Activated CD4-positive, alpha-beta memory T cell treated with anti-CD3 and anti-CD28 coated beads for 36 hours (primary cell): ENCODE data around the gene ATG13. TPM values are rescaled to one million over a fixed set of nuclear protein-coding genes. Genes with fewer than 3 reads are reported as not detected.

Experiments
- CTCF ChIA-PET: fragments of 350-600 bp; sonication (Branson Sonifier 250); formaldehyde crosslinking; loops from one replicate; lab custom pipeline; 2021; ENCODE audit warnings: antibody characterized with exemption, inconsistent platforms; lab: Charles Lee
- POLR2A ChIA-PET: fragments of 350-600 bp; sonication (Branson Sonifier 250); formaldehyde crosslinking; loops from one replicate; lab custom pipeline; 2021; ENCODE audit warnings: antibody characterized with exemption; lab: Charles Lee
- DNase-seq: peaks from one replicate; pipeline ENCODE4 v3.0.0-alpha.2; 2020
- H3K27ac Mint-ChIP-seq: one replicate; pipeline ENCODE4 v1.8.0; 2021; ENCODE audit warnings: mixed read lengths
- H3K27me3 Mint-ChIP-seq: one replicate; pipeline ENCODE4 v1.8.0; 2021; ENCODE audit warnings: mixed read lengths
- H3K36me3 Mint-ChIP-seq: one replicate; pipeline ENCODE4 v1.8.0; 2021; ENCODE audit warnings: mixed read lengths
- H3K4me1 Mint-ChIP-seq: one replicate; pipeline ENCODE4 v1.8.0; 2021; ENCODE audit warnings: low read depth, mixed read lengths
- H3K4me3 Mint-ChIP-seq: one replicate; pipeline ENCODE4 v1.8.0; 2021; ENCODE audit warnings: mild to moderate bottlenecking, mixed read lengths
- H3K9me3 Mint-ChIP-seq: one replicate; pipeline ENCODE4 v1.8.0; 2021; ENCODE audit warnings: mixed read lengths
- intact Hi-C: fragments of 100-400 bp; cut with micrococcal nuclease; formaldehyde crosslinking; loops from one replicate; pipeline ENCODE4 v1.15.1; 2023
- total RNA-seq, 2 experiments: library from RNA; stranded (reverse); gene quantifications; one replicate each; pipeline ENCODE4 v1.2.3, GENCODE V29; 2021

Gene ATG13
- total RNA-seq, 2 experiments from 2014 or later, result 49.9 to 51.0 TPM

DNA sequence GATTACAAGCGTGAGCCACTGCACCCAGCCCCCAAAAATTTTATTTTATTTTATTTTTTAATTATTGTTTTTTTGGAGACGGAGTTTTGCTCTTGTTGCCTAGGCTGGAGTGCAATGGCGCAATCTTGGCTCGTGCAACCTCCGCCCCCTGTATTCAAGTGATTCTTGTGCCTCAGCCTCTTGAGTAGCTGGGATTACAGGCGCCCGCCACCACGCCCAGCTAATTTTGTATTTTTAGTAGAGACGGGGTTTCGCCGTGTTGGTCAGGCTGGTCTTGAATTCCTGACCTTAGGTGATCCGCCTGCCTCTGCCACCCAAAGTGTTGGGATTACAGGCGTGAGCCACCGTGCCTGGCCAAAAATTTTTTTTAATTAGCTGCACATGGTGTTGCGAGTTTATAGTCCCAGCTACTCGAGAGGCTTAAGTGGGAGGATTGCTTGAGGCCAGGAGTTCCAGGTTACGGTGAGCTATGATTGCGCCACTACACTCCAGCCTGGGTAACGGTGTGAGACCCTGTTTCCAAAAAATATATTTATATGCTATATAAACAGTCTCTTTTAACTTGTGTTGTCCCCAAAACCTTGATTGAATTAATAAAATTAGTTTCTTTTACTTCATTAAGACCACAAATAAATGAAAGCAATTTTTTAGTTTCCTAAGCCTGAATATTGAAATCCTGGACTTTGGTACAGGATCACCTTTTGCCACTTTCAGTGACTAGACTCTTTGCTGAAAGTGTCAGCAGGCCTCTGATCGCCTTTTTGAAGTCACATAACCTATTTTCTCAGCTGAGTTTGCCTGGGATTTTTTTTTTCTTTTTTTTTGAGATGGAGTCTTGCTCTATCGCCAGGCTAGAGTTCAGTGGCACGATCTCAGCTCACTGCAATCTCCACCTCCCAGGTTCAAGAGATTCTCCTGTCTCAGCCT, 16.2 kb downstream of the ATG13 start:
- H3K27ac Mint-ChIP-seq, result no peak overlapping the region
- H3K36me3 Mint-ChIP-seq, result peaks cover 15% of the 10 kb centered on the region
- POLR2A ChIA-PET, result no interaction called here
- H3K27me3 Mint-ChIP-seq, result no peaks in the 10 kb centered on the region
- H3K4me1 Mint-ChIP-seq, result no peaks in the 10 kb centered on the region
- DNase-seq, result no peak
- intact Hi-C loops, result no loop called here
- no peak overlapping the region for H3K4me3 Mint-ChIP-seq
- H3K9me3 Mint-ChIP-seq, result no peaks in the 10 kb centered on the region
- CTCF ChIA-PET, result interaction anchor here (0.5 kb wide), 1 partner anchor 73 kb away, joined by 3 read pairs; no protein-coding TSS in a partner anchor

GRCh38 chr11:46635557-46636139, 18.3 kb downstream of the ATG13 start:
- CTCF ChIA-PET, result no interaction called here
- POLR2A ChIA-PET, result no interaction called here
- H3K4me1 Mint-ChIP-seq, result peaks cover 5% of the 10 kb centered on the region
- no peak overlapping the region for H3K27ac Mint-ChIP-seq
- peaks cover 19% of the 10 kb centered on the region for H3K36me3 Mint-ChIP-seq
- peaks cover 2% of the 10 kb centered on the region for H3K9me3 Mint-ChIP-seq
- no peak overlapping the region for H3K4me3 Mint-ChIP-seq
- intact Hi-C loops, result no loop called here
- H3K27me3 Mint-ChIP-seq, result no peaks in the 10 kb centered on the region
- no peak for DNase-seq

- ChIA-PET POLR2A (interaction anchor here (0.6 kb wide), 1 partner anchor 39 kb away, joined by 4 read pairs; no protein-coding TSS in a partner anchor), CTCF (no interaction called here)
- Mint-ChIP-seq H3K4me1 (peaks cover 7% of the 10 kb centered on the region), H3K27me3 (no peaks in the 10 kb centered on the region), H3K36me3 (peaks cover 14% of the 10 kb centered on the region), H3K27ac (no peak overlapping the region), H3K4me3 (no peak overlapping the region), H3K9me3 (peaks cover 2% of the 10 kb centered on the region)
- no peak for DNase-seq
- intact Hi-C loops, result no loop called here
Observed at GRCh38 chr11:46637546-46637945, 20.2 kb downstream of the ATG13 start.

DNA sequence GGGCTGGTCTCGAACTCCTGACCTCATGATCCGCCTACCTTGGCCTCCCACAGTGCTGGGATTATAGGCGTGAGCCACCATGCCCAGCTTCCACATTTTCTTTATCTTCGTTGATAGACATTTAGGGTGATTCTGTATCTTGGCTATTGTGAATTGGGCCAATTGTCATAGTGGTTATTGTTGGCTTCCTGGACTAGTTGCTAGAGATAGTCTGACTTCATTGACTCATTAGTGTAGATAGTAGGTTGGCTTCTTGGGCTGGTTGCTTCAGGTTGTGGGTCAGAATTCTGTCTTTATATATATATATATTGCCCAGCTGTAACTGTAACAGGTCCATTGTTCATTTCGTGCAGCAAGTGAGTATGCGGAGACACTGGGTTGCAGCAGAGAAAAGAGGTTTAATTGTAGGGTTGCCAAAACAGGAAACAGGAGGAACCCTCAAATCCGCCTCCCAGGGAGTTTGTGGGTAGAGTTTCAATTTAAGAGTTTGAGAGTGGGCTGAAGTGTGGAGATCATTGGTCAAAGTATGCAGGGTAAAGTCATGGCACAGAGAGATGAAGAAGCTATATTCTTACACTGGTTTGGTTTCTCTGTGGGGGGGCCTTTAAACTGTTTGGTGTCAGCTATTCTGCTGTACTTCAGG, 22.0 kb downstream of the ATG13 start:
- H3K27me3 Mint-ChIP-seq, result no peaks in the 10 kb centered on the region
- H3K36me3 Mint-ChIP-seq, result peaks cover 15% of the 10 kb centered on the region
- no peak overlapping the region for H3K27ac Mint-ChIP-seq
- no peak overlapping the region for H3K4me3 Mint-ChIP-seq
- ChIA-PET POLR2A (interaction anchor here (0.6 kb wide), 1 partner anchor 64 kb away, joined by 3 read pairs; no protein-coding TSS in a partner anchor), CTCF (no interaction called here)
- peaks cover 7% of the 10 kb centered on the region for H3K4me1 Mint-ChIP-seq
- intact Hi-C loops, result no loop called here
- no peak for DNase-seq
- peaks cover 2% of the 10 kb centered on the region for H3K9me3 Mint-ChIP-seq

GRCh38 chr11:46640036-46640788, 22.9 kb downstream of the ATG13 start:
- POLR2A ChIA-PET, result no interaction called here
- H3K27me3 Mint-ChIP-seq, result no peaks in the 10 kb centered on the region

DNA sequence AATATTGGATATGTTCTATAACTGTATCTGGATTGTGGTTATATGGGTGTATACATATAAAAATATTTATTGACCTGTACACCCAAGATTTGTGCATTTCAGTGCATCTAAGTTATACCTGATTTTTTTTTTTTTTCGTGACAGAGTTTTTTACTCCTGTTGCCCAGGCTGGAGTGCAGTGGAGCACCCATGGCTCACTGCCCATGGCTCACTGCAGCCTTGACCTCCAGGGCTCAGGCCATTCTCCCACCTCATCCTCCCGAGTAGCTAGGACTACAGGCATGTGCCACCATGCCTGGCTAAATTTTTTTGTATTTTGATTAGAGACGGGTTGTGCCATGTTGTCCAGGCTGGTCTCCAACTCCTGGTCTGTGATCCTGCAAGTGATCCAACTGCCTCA, 24.3 kb downstream of the ATG13 start:
- Mint-ChIP-seq H3K4me3 (no peak overlapping the region), H3K9me3 (peaks cover 2% of the 10 kb centered on the region), H3K4me1 (peaks cover 7% of the 10 kb centered on the region), H3K36me3 (peaks cover 20% of the 10 kb centered on the region), H3K27me3 (no peaks in the 10 kb centered on the region), H3K27ac (no peak overlapping the region)
- no peak for DNase-seq
- intact Hi-C loops, result no loop called here
- ChIA-PET POLR2A (no interaction called here), CTCF (no interaction called here)

More at GRCh38 chr11:46640036-46640788, 22.9 kb downstream of the ATG13 start:
- no peak overlapping the region for H3K27ac Mint-ChIP-seq
- peaks cover 7% of the 10 kb centered on the region for H3K4me1 Mint-ChIP-seq
- intact Hi-C loops, result no loop called here
- peaks cover 2% of the 10 kb centered on the region for H3K9me3 Mint-ChIP-seq
- no peak for DNase-seq
- H3K4me3 Mint-ChIP-seq, result no peak overlapping the region
- H3K36me3 Mint-ChIP-seq, result peaks cover 15% of the 10 kb centered on the region
- CTCF ChIA-PET, result no interaction called here

DNA sequence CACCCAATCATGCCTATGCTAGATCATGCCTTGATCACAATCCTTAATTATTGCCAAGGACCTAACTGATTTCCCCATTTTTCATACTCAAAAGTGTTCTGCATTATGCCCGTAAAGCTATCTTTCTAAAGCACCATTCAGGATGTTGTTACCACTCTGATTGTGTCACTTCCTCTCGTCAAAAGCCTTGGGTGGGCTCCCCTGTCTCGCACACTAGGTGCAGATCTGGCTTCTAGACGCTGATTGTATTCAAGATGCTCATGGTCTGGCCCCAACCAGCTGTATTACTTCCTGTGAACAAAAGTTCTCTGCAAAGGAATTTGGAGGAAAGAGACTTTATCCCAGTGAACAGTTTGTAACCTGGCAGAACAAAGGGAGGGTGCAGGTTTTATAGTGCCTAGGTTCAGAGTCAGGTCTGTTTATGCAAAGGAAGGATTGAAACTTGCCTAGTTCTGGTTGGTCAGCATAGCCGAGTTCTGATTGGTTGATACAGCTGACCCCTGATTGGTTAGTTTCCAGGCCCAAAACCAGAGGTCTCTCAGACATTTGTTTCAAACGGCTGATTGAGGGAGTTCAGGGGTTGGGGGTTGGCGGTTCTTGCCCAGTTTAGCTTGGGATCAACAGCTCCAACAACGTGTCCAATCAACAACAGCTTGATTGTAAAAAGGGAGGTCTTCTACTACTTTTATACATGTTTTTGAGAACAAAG, 25.4 kb downstream of the ATG13 start:
- no peak overlapping the region for H3K27ac Mint-ChIP-seq
- peaks cover 19% of the 10 kb centered on the region for H3K36me3 Mint-ChIP-seq
- POLR2A ChIA-PET, result no interaction called here

GRCh38 chr11:46643531-46643930, 26.2 kb downstream of the ATG13 start:
- intact Hi-C loops, result no loop called here
- Mint-ChIP-seq H3K27me3 (no peaks in the 10 kb centered on the region), H3K36me3 (peaks cover 17% of the 10 kb centered on the region), H3K27ac (no peak overlapping the region), H3K4me1 (peaks cover 7% of the 10 kb centered on the region), H3K9me3 (peaks cover 2% of the 10 kb centered on the region), H3K4me3 (no peak overlapping the region)
- ChIA-PET POLR2A (no interaction called here), CTCF (no interaction called here)
- no peak for DNase-seq

More for the DNA sequence above, 25.4 kb downstream of the ATG13 start:
- H3K4me3 Mint-ChIP-seq, result no peak overlapping the region
- intact Hi-C loops, result no loop called here
- no peak for DNase-seq
- H3K4me1 Mint-ChIP-seq, result peaks cover 7% of the 10 kb centered on the region
- no peaks in the 10 kb centered on the region for H3K27me3 Mint-ChIP-seq
- CTCF ChIA-PET, result interaction anchor here (1.4 kb wide), 1 partner anchor 104 kb away, joined by 3 read pairs; no protein-coding TSS in a partner anchor
- H3K9me3 Mint-ChIP-seq, result peaks cover 2% of the 10 kb centered on the region

GRCh38 chr11:46643986-46644385, 26.6 kb downstream of the ATG13 start:
- peaks cover 17% of the 10 kb centered on the region for H3K36me3 Mint-ChIP-seq
- H3K4me1 Mint-ChIP-seq, result peaks cover 7% of the 10 kb centered on the region
- H3K27ac Mint-ChIP-seq, result no peak overlapping the region
- no peak for DNase-seq
- ChIA-PET POLR2A (no interaction called here), CTCF (no interaction called here)
- peaks cover 2% of the 10 kb centered on the region for H3K9me3 Mint-ChIP-seq
- no peaks in the 10 kb centered on the region for H3K27me3 Mint-ChIP-seq
- no peak overlapping the region for H3K4me3 Mint-ChIP-seq
- intact Hi-C loops, result no loop called here

DNA sequence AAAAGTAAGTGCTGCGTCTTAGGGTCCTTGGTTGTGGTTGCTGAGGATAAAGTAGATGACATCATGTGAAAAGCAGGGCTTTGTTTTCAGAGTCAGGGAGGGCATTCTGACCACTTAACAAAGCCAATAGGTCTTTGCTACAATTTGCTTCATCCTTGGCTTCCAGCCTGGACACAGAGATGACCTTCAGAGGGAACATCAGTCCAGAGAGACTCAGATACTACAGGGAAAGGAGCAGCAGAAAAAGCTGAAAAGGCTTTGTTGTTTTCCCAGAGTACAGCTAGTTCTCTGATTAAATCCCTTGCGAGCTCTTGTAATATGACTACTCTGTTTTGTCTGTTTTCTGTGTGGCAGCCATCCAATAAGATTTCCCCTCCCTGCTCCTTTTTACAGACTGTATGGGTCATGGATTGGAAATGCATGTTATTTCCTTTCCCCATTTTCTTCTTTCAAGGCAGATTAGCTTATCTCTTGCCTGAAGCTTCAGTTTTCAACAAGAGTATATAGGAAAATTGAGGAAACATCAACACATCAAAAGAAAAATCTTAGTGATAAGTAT, 31.9 kb downstream of the ATG13 start:
- Mint-ChIP-seq H3K27me3 (no peaks in the 10 kb centered on the region), H3K36me3 (peaks cover 8% of the 10 kb centered on the region), H3K9me3 (no peaks in the 10 kb centered on the region), H3K27ac (no peak overlapping the region), H3K4me3 (no peak overlapping the region), H3K4me1 (no peaks in the 10 kb centered on the region)
- ChIA-PET CTCF (no interaction called here), POLR2A (no interaction called here)
- intact Hi-C loops, result no loop called here
- no peak for DNase-seq

DNA sequence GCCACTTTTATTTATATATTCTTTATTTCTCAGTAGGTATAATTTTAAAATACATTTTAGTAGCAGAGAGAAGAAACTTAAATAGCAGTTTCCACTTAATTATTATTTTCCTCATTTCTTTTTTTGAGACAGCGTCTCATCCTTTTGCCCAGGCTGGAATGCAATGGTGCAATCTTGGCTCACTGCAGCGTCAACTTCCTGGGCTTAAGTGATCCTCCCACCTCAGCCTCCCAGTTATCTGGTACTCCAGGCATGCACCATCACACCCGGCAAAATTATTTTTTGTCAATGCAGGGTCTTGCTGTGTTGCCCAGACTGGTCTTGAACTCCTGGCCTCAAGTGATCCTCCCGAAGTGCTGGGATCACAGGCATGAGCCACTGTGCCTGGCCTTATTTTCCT, 38.3 kb downstream of the ATG13 start:
- H3K4me1 Mint-ChIP-seq, result no peaks in the 10 kb centered on the region
- no peak overlapping the region for H3K27ac Mint-ChIP-seq
- ChIA-PET CTCF (no interaction called here), POLR2A (no interaction called here)
- peaks cover 12% of the 10 kb centered on the region for H3K36me3 Mint-ChIP-seq
- H3K9me3 Mint-ChIP-seq, result no peaks in the 10 kb centered on the region
- no peaks in the 10 kb centered on the region for H3K27me3 Mint-ChIP-seq
- DNase-seq, result no peak
- intact Hi-C loops, result no loop called here
- H3K4me3 Mint-ChIP-seq, result no peak overlapping the region
